AG08395 (cell line): ENCODE results near the gene ITIH2.
A peak's percentile ranks its signal among the peaks of the same experiment; 100 is the strongest.
"Not testable (repeated sequence)": the region's sequence is repeated elsewhere in the genome, so short reads cannot be mapped to it uniquely, and the experiment has no call there.

Experiments
- DNase-seq: peaks from one replicate; pipeline ENCODE4 v3.0.0; 2012; ENCODE audit warnings: mixed read lengths, low spot score

Gene ITIH2

DNA sequence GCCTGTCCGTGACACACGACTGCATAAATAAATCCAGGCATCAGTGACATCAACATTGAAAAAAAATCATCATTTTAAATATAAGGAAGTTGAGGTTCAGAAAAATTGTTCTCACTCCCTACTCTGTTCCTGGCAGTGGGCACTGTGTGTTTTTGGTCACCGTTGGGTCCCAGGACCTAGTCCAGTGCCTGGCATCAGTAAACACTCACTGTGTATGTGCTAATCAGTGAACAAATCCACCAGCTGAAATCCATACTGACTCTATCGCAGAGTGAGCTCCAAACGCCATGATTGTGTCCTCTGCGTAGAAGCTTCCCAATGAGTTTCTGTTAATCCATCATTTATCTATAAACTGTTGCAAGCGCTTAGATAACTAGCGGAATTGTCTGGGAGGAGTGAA, 41.2 kb downstream of the ITIH2 start:
- DNase-seq: no peak

DNA sequence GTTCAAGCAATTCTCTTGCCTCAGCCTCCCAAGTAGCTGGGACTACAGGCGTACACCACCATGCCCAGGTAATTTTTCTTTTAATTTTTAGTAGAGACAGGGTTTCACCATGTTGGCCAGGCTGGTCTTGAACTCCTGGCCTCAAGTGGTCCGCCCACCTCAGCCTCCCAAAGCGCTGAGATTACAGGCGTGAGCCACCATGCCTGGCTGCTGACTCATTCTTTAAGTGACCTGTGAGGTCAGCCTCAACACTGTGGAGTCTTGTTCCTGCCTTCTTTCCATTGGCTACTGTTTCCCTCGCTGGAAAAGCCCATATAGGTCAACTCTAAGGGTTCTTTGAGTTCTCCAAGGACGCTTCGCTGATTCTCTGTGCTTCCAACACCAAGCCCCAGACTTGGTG, 45.5 kb downstream of the ITIH2 start:
- DNase-seq: not testable (repeated sequence)

DNA sequence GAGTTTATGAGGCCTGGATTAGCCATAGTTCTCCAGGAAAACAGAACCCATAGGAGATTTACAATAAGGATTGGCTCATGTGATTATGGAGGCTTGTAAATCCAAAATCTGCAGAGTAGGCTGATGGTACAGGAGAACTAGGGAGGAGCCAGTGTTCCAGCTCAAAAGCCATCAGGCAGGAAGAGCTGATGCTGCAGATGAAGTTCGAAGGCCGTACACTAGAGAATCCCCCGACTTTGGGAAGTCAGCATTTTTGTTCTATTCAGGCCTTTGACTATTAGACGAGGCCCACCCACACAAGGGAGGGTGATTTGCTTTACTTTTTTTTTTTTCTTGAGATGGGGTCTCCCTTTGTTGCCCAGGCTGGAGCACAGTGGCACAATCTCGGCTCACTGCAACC, 47.1 kb downstream of the ITIH2 start:
- DNase-seq: no peak

DNA sequence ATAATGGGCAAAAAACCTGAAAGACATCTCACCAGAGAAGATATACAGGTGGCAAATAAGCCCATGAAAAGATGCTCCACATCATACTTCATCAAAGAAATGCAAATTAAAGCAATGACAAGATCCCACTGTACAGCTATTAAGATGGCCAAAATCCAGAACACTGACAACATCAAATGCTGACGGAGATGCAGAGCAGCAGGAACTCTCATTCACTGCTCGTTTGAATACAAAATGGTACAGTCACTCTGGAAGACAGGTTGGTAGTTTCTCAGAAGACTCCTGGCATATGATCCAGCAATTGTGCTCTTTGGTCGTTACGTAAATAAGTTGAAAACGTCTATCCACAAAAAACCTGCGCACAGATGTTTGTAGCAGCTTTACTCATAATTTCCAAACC, 49.1 kb downstream of the ITIH2 start:
- no peak for DNase-seq

DNA sequence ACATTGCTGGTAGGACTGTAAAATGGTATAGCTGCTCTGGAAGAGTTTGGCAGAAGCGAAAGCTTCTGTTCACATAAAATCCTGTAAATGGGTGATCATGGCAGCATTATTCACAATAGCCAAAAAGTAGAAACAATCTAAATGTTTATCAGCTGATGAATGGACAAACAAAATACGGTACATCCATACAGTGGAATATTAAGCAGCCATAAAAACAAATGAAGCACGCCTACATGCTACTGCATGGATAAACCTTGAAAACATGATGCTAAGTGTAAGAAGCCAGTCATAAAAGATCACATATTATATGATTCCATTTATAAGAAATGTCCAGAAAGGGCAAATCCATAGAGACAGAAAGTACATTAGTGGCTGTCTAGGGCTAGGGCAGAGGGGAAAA, 52.0 kb downstream of the ITIH2 start:
- DNase-seq: no peak

DNA sequence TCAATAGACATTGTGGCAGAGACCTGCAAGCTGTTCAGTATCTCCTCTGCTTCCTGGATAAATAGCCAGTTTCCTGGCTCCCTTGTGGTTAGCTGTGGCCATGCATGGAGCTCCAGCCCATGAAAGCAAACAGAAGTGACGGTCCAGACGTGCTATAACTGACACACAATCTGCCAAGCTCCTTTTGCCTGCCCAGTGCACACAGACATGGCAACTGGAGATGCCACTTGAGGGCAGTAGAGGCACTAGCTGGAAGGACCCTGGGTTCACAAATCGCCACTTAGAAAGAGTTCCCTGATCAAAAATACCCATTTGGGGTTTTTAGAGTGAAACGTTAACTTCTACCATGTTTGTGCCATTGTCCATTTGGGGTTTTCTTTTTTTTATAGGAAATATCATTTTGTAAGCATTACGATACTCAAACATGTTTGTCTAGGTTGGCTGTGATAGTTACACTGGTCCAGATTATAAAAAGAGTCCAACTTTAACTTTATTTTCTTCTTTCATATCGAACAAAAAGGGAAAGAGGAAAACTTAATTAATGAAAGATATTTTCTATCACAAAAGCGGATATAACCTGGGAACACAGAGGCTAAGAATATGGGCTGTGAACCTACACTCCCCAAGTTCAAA, 53.4 kb downstream of the ITIH2 start:
- DNase-seq: peak; percentile 17

DNA sequence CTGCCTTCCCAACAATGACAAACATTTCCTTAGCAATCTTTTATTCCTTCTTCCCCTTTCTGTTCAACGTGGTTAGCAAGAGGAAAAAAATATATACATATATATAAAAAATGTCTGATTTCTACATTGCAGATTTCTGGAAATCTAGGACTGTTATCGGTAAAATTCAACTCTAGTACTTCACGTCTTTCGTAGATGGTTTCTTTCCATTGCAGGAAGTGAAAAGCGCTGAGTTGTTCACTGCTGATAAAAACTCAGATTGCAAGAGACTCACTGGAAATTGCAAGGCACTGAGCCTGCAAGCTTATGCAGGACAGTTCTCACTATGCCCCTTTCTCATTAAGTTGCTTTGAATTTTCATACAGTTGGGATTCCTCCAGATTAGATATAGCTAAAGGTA, 60.8 kb downstream of the ITIH2 start:
- DNase-seq: no peak

DNA sequence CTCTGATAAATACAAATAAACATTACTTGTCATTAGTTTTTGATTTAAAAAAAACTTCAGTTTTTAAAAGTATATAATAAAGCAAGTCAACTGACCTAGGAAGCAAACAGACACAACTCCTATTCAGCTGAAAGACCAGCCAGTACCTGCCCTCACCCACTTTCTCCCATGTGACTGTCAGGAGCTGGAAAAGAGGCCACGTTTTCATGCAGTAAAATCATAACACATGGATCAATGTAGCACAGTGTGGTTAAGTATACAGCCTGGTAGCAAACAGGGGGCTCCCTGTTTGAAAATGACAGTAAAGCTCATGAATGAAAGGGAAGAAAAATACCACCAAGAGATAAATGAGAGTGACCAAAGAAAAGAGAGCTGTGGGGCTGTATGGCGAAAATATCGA, 63.1 kb downstream of the ITIH2 start:
- DNase-seq: no peak

DNA sequence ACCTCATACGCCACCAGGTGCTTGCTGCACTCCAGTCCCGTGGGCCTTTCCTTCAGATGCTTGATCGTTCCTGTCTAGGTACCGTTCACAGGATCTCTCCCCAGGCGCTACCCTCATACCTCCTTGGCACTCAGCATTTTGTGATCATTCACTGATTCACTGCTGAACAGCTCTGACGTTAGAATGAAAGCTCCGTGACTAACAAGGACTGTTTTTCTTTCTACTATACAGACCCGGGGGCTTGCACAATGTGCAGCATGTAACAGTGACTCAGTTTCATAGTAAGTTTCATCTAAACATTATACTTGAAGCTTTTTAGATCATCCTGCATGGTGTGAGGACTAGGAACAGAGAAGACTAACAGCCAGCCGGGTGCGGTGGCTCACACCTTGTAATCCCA, 64.1 kb downstream of the ITIH2 start:
- no peak for DNase-seq

DNA sequence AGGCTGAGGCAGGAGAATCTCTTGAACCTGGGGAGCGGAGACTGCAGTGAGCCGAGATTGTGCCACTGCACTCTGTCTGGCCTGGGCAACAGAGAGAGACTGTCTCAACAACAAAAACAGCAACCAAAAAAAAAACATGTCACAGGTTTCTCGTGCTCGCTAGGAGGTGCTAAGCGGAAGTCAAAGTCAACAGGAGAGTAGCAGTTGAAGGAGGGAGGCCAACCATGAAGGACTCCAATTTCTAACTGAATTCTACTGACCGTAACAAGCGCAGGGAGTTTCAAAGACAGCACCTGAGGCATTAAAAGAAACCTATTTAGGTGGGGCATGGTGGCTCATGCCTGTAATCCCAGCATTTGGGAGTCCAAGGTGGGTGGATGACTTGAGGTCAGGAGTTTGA, 65.3 kb downstream of the ITIH2 start:
- no peak for DNase-seq

DNA sequence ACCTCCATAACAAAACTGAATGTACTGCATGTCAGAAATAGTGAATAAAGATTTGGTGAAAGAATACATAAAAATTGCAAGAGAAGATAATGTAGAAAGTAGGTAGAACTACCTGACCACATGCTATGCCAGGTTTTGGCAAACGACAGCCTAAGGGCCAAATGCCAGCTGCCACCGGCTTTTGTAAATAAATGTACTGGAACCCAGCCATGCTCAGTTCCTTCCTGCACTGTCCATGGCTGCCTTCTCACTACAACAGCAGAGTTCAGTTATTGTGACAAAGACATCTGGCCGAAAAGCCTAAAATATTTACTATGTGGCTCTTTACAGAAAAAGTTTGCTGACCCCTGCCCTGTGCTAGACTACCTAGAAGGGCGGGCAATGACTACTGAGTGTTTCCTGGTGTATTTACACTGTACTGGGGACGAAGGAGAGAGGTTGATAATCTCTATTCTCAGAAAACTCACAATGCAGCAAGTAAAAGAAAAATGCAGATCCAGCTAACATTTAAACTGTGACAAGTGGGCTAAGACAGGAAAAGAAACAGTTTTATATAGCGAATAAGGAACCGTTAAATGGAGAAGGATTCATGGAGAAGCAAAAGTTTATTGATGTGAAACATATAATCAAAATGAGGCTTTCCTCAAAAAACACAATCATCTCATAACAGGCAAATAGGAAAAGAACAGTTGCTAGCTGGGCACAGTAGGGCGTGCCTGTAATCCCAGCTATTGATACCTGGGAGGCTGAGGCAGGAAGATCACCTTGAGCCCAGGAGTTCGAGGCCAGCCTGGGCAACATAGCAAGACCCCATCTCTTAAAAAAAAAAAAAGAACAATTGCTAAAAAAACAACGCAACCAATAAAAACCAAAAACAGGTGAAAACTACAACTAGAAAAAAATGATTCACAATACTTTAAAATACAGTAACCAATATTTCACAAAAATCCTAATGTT, 71.0 kb downstream of the ITIH2 start:
- DNase-seq: no peak

DNA sequence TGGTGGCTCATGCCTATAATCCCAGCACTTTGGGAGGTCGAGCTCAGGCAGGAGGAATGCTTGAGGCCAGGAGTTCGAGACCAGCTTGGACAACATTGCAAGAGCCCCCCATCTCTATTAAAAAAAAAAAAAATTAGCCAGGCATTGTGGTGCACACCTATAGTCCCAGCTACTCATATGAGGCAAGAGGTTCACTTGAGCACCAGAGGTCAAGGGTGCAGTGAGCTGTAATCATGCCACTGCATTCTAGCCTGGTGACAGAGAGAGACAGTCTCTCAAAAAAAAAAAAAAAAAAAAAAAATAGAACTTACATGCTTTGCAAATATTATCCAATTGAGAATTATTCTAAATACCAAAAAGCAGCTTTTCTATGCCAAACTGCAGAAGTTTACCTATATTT, 73.7 kb downstream of the ITIH2 start:
- no peak for DNase-seq

DNA sequence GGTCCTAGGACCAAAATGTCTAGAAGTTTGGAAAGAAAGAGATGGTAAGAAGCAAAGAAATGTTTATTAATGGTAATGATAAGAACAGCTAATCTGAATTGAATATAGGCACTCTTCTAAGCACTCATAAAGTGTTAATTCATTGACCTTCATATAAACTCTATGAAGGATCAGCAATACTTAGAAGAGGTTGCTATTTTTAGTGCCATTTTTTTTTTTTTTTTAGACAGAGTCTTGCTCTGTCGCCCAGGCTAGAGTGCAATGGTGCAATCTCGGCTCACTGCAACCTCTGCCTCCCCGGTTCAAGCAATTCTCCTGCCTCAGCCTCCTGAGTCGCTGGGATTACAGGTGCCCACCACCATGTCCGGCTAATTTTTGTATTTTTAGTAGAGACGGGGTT, 79.1 kb downstream of the ITIH2 start:
- not testable (repeated sequence) for DNase-seq

DNA sequence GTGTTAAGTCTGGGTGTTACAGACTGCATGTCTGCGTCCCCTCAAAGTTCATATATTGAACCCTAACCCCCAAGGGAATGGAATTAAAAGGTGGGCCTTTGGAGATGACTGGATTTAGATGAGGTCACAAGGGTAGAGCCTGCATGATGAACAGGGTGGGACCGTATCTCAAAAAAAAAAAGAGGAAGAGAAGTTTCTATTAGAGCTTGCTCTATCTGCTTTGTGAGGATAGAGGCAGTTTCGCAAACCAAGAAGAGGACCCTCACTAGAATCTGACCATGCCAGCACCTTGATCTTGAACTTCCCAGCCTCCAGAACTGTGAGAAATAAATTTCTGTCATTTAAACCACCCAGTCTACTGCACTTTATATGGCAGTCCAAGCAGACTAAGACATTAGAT, 83.3 kb downstream of the ITIH2 start:
- no peak for DNase-seq

DNA sequence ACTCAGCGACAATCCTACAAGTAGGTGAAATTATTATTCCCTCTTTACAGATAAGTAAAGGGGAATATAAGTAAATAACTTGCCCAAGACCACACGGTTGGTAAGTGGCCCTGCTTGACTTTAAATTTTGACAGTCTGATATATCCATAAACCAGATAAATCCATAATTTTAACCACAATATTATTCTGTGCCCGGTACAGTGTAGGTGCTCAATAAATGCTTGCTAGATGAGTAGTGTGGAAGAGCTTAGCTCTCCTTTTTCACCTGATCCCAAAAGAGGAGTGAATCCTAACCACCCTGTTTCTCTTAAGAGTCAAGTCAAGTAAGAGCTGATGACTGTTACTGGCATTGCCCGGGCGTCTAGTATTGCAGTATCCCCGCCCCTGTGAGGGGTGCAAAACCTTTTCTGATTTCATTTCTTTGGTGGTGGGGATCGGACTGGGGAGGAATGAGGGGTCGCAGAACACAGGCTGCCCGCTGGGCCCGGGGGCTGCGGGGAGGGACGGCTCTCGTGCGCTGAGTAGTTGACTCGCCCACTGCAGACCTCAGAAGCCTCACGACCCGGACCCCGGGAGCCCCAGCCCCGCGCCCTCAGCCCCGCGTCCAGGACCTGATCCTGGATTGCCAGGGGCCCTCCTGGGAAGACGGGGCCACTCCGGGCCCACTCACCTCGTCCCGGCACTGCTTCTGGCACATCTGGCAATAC, 84.2 kb downstream of the ITIH2 start:
- peak; percentile 25 for DNase-seq

DNA sequence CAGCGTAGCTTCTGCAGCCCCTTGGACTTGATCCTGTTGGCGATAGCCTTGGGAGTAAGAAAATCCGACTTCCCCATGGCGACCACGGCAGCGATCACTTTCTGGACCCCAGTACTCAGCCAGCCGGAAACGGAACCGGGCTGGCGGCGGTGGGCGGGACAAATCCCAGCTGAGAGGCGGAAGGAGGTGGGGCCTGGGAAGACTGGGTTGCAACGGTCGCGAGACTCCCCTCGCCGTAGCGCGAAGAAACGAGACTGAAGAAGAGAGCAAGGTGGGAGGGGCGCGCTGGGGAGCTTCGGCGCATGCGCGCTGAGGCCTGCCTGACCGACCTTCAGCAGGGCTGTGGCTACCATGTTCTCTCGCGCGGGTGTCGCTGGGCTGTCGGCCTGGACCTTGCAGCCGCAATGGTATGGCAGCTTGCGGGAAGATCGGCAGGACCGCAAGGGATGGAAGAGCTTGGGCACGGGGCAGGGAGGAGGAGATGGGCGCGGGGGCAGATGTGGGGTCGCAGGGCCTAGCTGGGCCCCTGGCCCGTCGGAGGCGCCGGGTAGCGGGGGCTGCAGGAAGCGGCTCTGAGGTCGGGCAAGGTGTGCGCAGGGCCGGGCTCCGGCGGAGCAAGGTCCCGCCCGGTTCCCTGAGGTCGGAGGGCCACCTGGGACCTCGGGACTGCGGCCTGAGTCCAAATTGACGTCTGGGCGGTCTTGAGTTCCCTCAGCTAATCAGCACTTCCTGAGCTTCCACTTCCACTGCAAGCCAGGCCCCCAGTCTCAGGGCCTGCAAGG, 84.9 kb downstream of the ITIH2 start, which contains the start of the genes ATP5F1C and KIN:
ATP5F1C (plus strand) TSS at position 321 of the 782 bp plus-strand sequence; CDS start at position 352, 31 bp downstream.
KIN (minus strand) TSS at position 137 of the 782 bp plus-strand sequence; CDS start at position 77, 60 bp downstream.
- peak; percentile 99 for DNase-seq

DNA sequence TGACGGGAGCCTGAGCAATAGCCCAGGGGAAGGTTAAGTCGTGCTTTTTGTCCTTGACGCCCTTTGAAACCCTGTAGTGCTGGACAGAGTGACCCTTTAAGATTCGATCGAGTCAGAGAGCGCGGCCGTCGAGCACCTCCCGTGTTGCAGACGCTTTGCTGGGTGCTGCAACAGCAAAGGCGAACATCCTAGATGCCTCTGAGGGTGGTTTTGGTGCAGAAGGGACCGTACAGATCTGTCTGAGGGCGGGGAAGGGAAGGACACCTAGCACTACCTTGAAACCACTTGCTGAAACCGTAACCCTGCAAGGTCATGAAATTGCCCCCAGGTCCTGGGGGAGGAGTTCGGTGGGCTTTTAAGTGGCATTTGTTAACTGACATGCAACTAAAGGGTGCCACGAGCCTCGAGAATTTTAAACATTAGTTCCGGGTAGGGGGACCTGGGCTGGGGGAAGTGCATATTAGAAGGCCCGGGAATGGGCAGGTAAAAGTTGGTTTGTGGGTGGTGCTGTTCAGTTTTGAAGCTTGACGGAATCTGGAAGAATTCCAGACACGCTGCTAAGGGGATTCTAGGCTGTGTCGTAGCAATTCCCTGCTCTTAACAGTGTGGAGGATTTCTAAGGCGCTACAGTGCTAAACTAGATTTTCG, 85.6 kb downstream of the ITIH2 start:
- DNase-seq: no peak

DNA sequence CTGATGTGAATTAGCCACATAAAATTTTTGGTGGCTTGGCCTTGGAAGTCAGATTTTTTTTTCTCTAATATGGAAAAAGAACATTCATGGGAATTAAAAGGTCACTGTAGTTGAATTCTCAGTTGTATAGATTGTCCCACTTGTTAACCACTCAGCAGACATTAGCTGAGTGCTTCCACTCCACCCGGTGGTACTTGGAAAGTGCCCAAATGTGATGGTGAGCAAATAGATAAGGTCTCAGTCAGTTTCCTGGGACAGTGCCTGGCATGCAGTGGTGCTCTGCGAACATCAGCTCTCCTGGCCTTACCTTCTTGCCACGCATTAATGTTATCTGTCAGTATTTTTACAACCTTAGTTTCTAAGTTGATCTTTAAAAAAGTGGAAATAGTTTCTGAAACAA, 86.3 kb downstream of the ITIH2 start:
- DNase-seq: no peak

DNA sequence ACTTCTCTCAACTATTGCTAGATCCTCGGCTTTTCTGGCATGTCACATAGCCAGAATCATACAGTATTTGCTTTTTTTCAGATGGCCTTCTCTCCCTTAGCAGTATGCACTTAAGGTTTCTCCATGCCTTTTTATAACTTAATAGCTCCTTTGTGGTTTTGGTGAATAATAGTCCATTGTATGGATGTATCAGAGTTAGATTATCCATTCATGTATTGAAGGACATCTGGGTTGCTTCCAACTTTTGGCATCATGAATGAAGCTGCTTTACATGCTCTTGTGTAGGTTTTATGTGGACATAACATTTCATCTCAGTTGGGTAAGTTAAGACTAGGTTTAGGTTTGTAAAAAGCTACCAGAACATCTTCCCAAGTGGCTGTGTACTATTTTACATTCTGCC, 89.4 kb downstream of the ITIH2 start:
- no peak for DNase-seq

DNA sequence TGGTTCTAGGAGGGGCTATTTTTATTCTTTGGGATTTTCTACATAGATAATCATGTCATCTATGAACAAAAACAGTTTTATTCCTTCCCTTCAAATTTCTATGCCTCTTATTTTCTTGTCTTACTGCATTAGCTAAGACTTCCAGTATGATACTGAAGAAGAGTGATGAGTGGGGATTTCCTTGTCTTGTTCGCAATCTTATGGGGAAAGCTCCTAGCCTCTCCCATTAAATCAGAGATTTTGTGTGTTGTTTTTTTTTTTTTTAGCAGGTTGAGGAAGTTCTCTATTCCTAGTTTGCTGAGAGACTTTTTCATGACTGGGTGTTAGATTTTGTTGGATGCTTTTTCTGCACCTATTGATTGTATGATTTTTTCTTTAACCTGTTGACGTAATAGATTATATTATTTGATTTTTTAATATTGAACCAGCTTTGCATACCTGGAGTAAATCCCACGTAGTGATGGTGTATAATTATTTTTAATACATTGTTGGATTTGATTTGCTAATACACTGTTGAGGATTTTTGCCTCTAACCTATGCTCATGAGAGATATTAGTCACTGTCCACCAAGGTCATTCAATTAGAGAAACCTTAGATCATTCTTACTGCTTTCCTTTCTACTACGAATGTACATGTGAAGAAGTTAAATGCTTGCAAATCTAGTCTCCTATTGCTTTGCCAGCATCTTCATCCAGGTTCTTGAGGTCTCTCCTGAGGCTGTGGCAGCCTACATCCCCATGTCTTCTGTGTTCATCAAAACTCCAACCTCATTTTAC, 91.3 kb downstream of the ITIH2 start:
- DNase-seq: no peak

DNA sequence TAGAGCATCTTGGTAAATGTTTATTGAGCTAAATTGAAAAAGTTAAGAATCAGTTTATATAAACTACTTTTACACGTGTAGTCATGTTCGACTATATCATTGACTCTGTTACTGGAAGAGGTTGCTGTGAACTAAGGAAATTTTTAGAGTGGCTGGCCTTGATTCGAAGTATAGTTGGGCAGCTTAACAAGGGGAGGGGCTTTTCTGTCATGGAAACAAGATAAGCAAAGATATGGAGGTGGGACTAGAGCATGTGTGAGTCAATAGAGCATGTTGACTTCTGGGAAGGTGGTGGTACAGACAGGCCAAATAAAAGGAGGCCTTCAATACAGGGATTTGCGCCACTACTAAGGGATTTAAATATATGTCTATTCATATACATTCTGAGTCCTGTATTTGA, 92.5 kb downstream of the ITIH2 start:
- DNase-seq: no peak
